Measurements from ENCODE around the gene DNMT3L.

Gene DNMT3L

DNA sequence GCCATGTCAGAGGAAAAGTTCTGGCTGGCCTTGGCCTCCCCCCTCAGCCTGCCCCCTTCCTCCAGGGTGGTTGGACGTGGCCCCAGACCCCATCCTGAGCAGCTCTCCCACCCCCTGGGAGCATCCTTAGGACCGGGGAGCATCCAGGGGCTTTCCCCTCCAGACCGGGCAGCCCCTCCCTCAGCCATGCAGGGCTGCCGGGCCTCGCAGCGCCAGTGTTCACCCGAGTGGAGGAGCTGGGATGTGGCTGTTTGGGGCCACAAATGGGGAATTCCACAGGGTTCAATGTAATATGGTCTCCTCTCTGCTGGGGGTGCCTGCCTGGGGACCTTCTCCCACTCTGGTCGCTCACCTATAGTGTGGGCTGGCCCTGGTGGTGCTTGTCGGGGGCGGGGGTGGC is 33.9 kb upstream of the DNMT3L start:
- no peaks in the 10 kb centered on the region for H3K36me3 ChIP-seq
- H3K4me2 ChIP-seq, result peak overlapping the region; percentile 78
- no peak overlapping the region for H3K4me3 ChIP-seq
- peak overlapping the region; percentile 42 for H3K9ac ChIP-seq
- H4K20me1 ChIP-seq, result peaks cover 2% of the 10 kb centered on the region
- H3K27me3 ChIP-seq, result no peaks in the 10 kb centered on the region
- peaks cover 67% of the 10 kb centered on the region for H3K4me1 ChIP-seq
- peak overlapping the region; percentile 65 for H3K27ac ChIP-seq
- no peaks in the 10 kb centered on the region for H3K9me3 ChIP-seq
- no peak for TF ChIP-seq Cebpa-rat (IDR thresholded peaks at IDR 0.05)

DNA sequence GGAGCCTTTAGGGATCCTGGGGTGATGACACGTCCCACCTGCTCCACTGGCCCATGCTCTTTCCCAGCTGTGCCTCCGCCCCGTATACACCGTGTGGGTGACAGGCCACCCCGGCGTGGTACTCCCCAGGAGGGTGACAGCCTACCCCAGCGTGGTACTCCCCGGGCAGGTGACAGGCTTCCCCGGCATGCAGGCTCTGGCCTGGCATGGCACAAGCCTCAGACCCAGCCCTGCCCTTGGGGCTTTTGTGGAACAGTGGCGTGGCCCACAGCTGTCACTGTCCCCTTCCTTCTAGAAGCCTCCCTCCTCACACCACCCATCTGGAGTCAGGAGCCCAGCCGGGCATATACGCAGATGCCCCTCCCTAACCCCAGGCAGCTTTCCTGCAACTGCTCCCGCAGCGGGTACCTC is 33.5 kb upstream of the DNMT3L start:
- Histone ChIP-seq H3K4me2 (peak overlapping the region; percentile 78), H3K9ac (peak overlapping the region; percentile 42)

GRCh38 chr21:44294391-44295162 is 32.9 kb upstream of the DNMT3L start:
- Histone ChIP-seq H4K20me1 (no peaks in the 10 kb centered on the region), H3K27ac (peak overlapping the region; percentile 65), H3K4me3 (no peak overlapping the region), H3K4me1 (peaks cover 67% of the 10 kb centered on the region), H3K27me3 (no peaks in the 10 kb centered on the region), H3K4me2 (peak overlapping the region; percentile 78), H3K36me3 (no peaks in the 10 kb centered on the region), H3K9ac (peak overlapping the region; percentile 42), H3K9me3 (no peaks in the 10 kb centered on the region)
- TF ChIP-seq Cebpa-rat (IDR thresholded peaks at IDR 0.05), result no peak

More for the DNA sequence above, 33.5 kb upstream of the DNMT3L start:
- no peaks in the 10 kb centered on the region for H3K36me3 ChIP-seq
- H3K9me3 ChIP-seq, result no peaks in the 10 kb centered on the region
- H3K4me1 ChIP-seq, result peaks cover 67% of the 10 kb centered on the region
- TF ChIP-seq Cebpa-rat (IDR thresholded peaks at IDR 0.05), result no peak
- peak overlapping the region; percentile 65 for H3K27ac ChIP-seq
- no peaks in the 10 kb centered on the region for H3K27me3 ChIP-seq
- H3K4me3 ChIP-seq, result no peak overlapping the region
- H4K20me1 ChIP-seq, result no peaks in the 10 kb centered on the region

- H3K27ac ChIP-seq, result no peak overlapping the region
- H3K4me3 ChIP-seq, result no peak overlapping the region
- TF ChIP-seq Cebpa-rat (IDR thresholded peaks at IDR 0.05), result no peak
- no peaks in the 10 kb centered on the region for H3K36me3 ChIP-seq
- no peak overlapping the region for H3K9ac ChIP-seq
- no peaks in the 10 kb centered on the region for H3K27me3 ChIP-seq
- H3K9me3 ChIP-seq, result no peaks in the 10 kb centered on the region
- H3K4me2 ChIP-seq, result no peak overlapping the region; the same call in 1 of the 2 replicates
- peaks cover 60% of the 10 kb centered on the region for H3K4me1 ChIP-seq
- H4K20me1 ChIP-seq, result no peaks in the 10 kb centered on the region
These were observed 32.0 kb upstream of the DNMT3L start for GRCh38 chr21:44293551-44294231.

GRCh38 chr21:44292812-44293195 is 31.1 kb upstream of the DNMT3L start:
- H3K9ac ChIP-seq, result no peak overlapping the region
- no peak overlapping the region for H3K4me2 ChIP-seq
- no peaks in the 10 kb centered on the region for H3K9me3 ChIP-seq
- peaks cover 52% of the 10 kb centered on the region for H3K4me1 ChIP-seq
- H3K4me3 ChIP-seq, result no peak overlapping the region
- H3K27ac ChIP-seq, result no peak overlapping the region
- no peak for TF ChIP-seq Cebpa-rat (IDR thresholded peaks at IDR 0.05)
- H4K20me1 ChIP-seq, result no peaks in the 10 kb centered on the region
- no peaks in the 10 kb centered on the region for H3K36me3 ChIP-seq
- H3K27me3 ChIP-seq, result no peaks in the 10 kb centered on the region

DNA sequence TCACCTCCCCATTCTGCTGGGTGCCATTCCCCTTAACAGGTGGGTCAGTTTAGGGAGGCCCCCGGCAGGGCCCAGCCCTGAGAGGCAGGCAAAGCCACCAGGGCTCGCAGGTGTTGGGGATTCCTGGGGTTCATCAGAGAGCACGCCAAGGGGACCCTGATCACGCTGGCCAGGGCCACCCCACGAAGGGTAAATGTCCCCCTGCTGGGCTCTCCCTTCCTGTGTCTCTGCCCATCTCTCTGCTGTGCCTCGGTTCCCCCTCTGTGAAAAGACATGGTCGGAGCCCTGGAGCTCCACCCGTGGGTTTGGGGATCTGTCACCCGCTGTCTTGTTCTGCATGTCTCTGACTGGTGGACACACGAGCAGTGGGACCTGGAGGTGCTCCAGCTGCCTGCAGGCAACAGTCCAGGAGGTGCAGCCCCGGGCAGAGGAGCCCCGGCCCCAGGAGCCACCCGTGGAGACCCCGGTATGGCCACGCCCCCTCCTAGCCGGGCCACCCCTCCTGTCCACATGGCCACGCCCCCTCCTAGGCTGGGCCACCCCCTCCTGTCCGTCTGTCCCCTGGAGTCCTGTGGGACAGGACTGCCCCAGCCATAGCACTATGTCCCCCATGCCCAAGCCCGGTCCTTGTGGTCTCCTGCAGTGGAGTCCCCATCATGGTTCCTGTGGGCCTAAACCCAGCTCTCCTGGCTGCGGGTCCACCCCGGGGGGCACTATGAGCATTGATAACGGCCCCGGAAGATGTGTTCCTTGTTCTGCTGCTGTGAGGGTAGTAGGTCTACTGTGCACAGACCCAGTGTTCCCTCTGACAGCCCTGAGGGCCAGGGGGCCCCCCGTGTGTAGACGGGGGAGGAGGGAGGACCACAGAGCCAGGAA is 30.5 kb upstream of the DNMT3L start:
- H3K4me3 ChIP-seq, result no peak overlapping the region
- no peaks in the 10 kb centered on the region for H3K27me3 ChIP-seq
- H3K36me3 ChIP-seq, result no peaks in the 10 kb centered on the region
- no peaks in the 10 kb centered on the region for H4K20me1 ChIP-seq
- no peak overlapping the region for H3K4me2 ChIP-seq
- H3K9me3 ChIP-seq, result no peaks in the 10 kb centered on the region
- peaks cover 52% of the 10 kb centered on the region for H3K4me1 ChIP-seq
- H3K27ac ChIP-seq, result no peak overlapping the region
- H3K9ac ChIP-seq, result no peak overlapping the region
- TF ChIP-seq Cebpa-rat (IDR thresholded peaks at IDR 0.05), result no peak

DNA sequence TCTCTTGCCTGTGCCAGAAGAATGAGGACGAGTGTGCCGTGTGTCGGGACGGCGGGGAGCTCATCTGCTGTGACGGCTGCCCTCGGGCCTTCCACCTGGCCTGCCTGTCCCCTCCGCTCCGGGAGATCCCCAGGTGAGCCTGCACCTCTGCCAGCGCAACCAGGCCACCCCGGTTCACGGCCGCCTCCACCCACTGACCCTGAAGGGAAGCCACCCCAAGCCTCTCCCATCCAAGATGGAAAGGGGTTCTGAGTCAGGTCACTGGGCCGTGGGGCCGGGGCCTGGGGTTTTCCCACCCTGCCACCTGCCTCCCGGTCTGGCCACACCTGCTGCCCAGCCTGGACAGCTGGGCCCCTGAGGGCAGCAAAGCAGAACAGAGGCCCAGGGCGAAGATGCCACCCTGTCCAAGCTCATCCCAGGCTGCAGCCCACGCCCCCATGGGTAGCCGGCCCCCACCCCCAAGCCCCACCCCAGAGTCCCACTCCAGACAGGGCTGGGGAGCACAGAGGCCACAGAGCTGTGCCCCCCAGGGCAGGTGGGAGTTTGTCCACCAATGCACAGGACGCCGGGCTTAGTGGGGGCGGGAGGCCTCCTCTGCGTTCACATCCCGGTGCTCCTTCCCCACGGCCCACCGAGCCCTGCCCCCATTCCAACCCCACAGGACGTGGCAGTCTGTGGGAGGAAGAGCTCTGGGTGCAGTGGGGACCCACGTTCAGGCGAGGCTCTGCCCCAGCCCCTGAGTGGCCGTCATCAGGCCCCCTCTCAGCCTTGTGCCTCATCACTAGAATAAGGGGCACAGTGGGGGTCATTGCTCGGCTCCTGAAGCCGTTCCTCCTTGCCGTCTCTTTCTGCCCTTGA is 29.6 kb upstream of the DNMT3L start:
- no peak overlapping the region for H3K27ac ChIP-seq
- H3K36me3 ChIP-seq, result no peaks in the 10 kb centered on the region
- no peak for TF ChIP-seq Cebpa-rat (IDR thresholded peaks at IDR 0.05)
- H3K9ac ChIP-seq, result no peak overlapping the region
- H3K9me3 ChIP-seq, result no peaks in the 10 kb centered on the region
- H3K4me1 ChIP-seq, result peaks cover 52% of the 10 kb centered on the region
- no peak overlapping the region for H3K4me2 ChIP-seq
- H4K20me1 ChIP-seq, result no peaks in the 10 kb centered on the region
- H3K27me3 ChIP-seq, result no peaks in the 10 kb centered on the region
- H3K4me3 ChIP-seq, result no peak overlapping the region

DNA sequence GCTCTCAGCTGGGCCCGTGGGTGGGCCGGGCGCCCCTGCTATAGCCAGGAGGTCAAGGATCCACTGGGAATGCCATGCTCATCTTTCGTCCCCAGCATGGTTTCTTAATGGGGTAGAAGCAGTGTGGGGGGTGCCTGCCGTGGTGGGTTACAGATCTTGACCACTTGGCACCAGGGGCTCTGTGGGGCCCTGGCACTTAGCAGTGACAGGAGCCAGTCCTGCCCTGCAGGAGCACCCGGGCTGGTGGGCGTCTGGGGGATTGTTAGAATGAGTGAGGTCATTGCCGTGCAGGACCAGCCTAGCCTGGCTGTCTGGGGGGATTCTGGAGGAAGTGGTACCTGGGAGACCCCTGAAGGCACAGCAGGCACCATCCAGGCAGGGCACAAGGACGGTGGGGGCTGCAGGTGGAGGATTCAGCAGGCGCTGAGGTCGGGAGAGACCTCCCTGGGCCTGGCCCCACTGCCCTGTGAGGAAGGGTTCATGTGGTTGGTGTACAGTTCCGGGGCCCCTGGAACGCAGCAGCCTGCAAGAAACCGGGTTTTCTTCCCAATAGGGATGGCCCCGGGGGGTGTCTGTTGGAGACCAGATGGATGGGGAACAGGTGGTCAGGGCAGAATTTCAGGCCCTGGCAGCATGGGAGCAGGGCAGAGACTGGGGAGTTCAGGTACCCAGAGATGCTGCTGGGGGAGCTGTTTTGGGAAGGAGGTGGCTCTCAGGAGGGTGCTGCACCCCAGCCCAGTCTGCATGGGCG is 28.8 kb upstream of the DNMT3L start:
- H3K4me1 ChIP-seq, result peaks cover 47% of the 10 kb centered on the region
- no peaks in the 10 kb centered on the region for H3K9me3 ChIP-seq
- H3K4me2 ChIP-seq, result no peak overlapping the region
- H3K9ac ChIP-seq, result no peak overlapping the region
- no peaks in the 10 kb centered on the region for H4K20me1 ChIP-seq
- H3K27me3 ChIP-seq, result no peaks in the 10 kb centered on the region
- H3K36me3 ChIP-seq, result no peaks in the 10 kb centered on the region
- H3K4me3 ChIP-seq, result no peak overlapping the region
- no peak for TF ChIP-seq Cebpa-rat (IDR thresholded peaks at IDR 0.05)
- H3K27ac ChIP-seq, result no peak overlapping the region

All from BLaER1 (cell line).